Psoas muscle (tissue), 8 donors: ENCODE measurements around the gene INTS13. TPM values are rescaled to one million over a fixed set of nuclear protein-coding genes. Genes with fewer than 3 reads are reported as not detected.
A peak's percentile ranks its signal among the peaks of the same experiment; 100 is the strongest.

ENCODE experiments used
- ATAC-seq, 4 donors: fragments of 200-7000 bp; cut with Tn5 transposase; one replicate each; pipeline ENCODE4 v1.9.1; 2020; ENCODE audit warnings: moderate library complexity in 3 of 4, mild to moderate bottlenecking in 2 of 4
- DNase-seq, 2 donors: peaks; one replicate each; pipeline ENCODE4 v3.0.0-alpha.2; 2020
- H3K27ac ChIP-seq: fragments of 200-600 bp; one replicate; pipeline ENCODE4 v1.8.0; 2022
- H3K27me3 ChIP-seq, 3 donors: fragments of 200-600 bp in 1 of 3; one replicate each; pipeline versions ENCODE4 v1.6.1 to v1.8.0; 2013 to 2022; ENCODE audit warnings: low read length in 2 of 3, mild to moderate bottlenecking in 2 of 3, moderate library complexity in 1 of 3; ENCODE audit not compliant: insufficient read depth in 3 of 3
- H3K36me3 ChIP-seq, 2 donors: fragments of 200-600 bp in 1 of 2; one replicate each; pipeline versions ENCODE4 v1.6.1 to v1.8.0; 2013 to 2022; ENCODE audit warnings: low read depth in 1 of 2, mild to moderate bottlenecking in 1 of 2, moderate library complexity in 1 of 2; ENCODE audit not compliant: insufficient read depth in 1 of 2
- H3K4me1 ChIP-seq: fragments of 200-600 bp; one replicate; pipeline ENCODE4 v1.8.0; 2022
- H3K4me3 ChIP-seq: fragments of 200-600 bp; one replicate; pipeline ENCODE4 v1.8.0; 2022; ENCODE audit warnings: mild to moderate bottlenecking
- H3K9me3 ChIP-seq: fragments of 200-600 bp; one replicate; pipeline ENCODE4 v1.8.0; 2022
- CTCF ChIP-seq: fragments of 200-600 bp; IDR thresholded peaks from one replicate; pipeline ENCODE4 v1.8.0; 2022; ENCODE audit warnings: antibody characterized with exemption
- WGBS, 3 donors: extraction: QIAGEN DNeasy Blood & Tissue Kit; methylation state at CpG; one replicate each; pipeline versions ENCODE4 v1.1.6 to v1.1.7; 2013; 5-methylcytosine and 5-hydroxymethylcytosine counted together
- intact Hi-C, 2 donors: fragments of 100-400 bp; cut with DNase I; formaldehyde crosslinking; loops; one replicate each; pipeline versions ENCODE4 v1.11.0 to v1.14.2; 2022
- long read RNA-seq, 2 donors: library from polyadenylated mRNA; unstranded; transcript quantifications; one replicate each; pipeline ENCODE4 v2.0.0, GENCODE V29; 2021
- polyA plus RNA-seq, 3 donors: library from polyadenylated mRNA; stranded (reverse); fragments of 200-250 nt; gene quantifications; one replicate each; pipeline ENCODE4 v1.2.3, GENCODE V29; 2013
- total RNA-seq, 4 donors: library from RNA; stranded (reverse); fragmentation: NEBNext Ultra II Directional in 2 of 4; extraction: Animal tissue kit (Norgen Biotek cat#: 25700) in 2 of 4; gene quantifications; one replicate each; pipeline versions ENCODE4 v1.2.1 to v1.2.4, GENCODE V29; 2021 to 2023
- donor health status: healthy with polysubstance abuse.
- donor health status: DM: no; HTN: no; CAD: no; lungs with moderate emphysema.
- donor health status: Bipolar disorder and iron deficiency.
- donor health status: healthy.
- donor health status: DM: yes; HTN: yes; CAD: no.
- donor health status: DM: no; HTN: no; CAD: no.
- donor health status: DM: no; HTN: no; CAD: no.
- donor health status: DM: yes; HTN: yes; CAD: no.

The INTS13 gene
- total RNA-seq (10 to 100 TPM; 21.3 to 29.6 (median 23.7) TPM), polyA plus RNA-seq (10 to 100 TPM; 21.0 to 35.4 (median 24.6) TPM)
- long read RNA-seq, donor 1, transcript INTS13-201 (17 exons, 2,974 nt): major isoform, 5 of 13 reads
- long read RNA-seq, donor 1, partial matches to known transcripts: 4 of 13 reads
- long read RNA-seq, donor 1, other reads (novel, unspliced or antisense): 4 of 13 reads
- long read RNA-seq, donor 2, transcript INTS13-201 (17 exons, 2,974 nt): major isoform, 6 of 28 reads
- long read RNA-seq, donor 2, partial matches to known transcripts: 14 of 28 reads
- long read RNA-seq, donor 2, other reads (novel, unspliced or antisense): 8 of 28 reads

- no peaks in the 10 kb centered on the region for H3K9me3 ChIP-seq
- WGBS, 3 donors: 0% methylated on average over 61 to 69 of the region's 69 CpGs
- peak within 1 kb of the TSS; percentile 90 for H3K27ac ChIP-seq
- peak within 1 kb of the TSS; percentile 76 for H3K4me3 ChIP-seq
- H3K36me3 ChIP-seq: peaks cover 0 to 9% of the 10 kb centered on the region in 2 donors
- intact Hi-C loops: loop anchor here (2.0 kb wide), 1 partner anchor 77 kb away; the partner anchor contains the start of gene TM7SF3 (in 2 of the 2)
- H3K4me1 ChIP-seq: peaks cover 53% of the 10 kb centered on the region
- peak; percentile 95 to 97 (median 96) for ATAC-seq
- H3K27me3 ChIP-seq: no peaks in the 10 kb centered on the region
- peak; percentile 99 to 100 for DNase-seq
- no peak for TF ChIP-seq CTCF
These were observed at the start of gene INTS13, which contains the start of gene FGFR1OP2 for GRCh38 chr12:26937863-26938700. INTS13 (minus strand) TSS chr12:26937981; CDS start chr12:26936803, 1,178 bp downstream. FGFR1OP2 (plus strand) TSS chr12:26938470; CDS start chr12:26954159, 15,689 bp downstream.

- no peak overlapping the region for H3K4me3 ChIP-seq
- ATAC-seq (no peak), DNase-seq (no peak)
- H3K27ac ChIP-seq: no peak overlapping the region
- 97 to 100% (median 99%) methylated on average over 2 of the region's 2 CpGs for WGBS, 3 donors
- TF ChIP-seq CTCF: no peak
- no peaks in the 10 kb centered on the region for H3K9me3 ChIP-seq
- intact Hi-C loops: no loop called here
- peaks cover 0 to 45% of the 10 kb centered on the region in 2 donors for H3K36me3 ChIP-seq
- H3K4me1 ChIP-seq: no peaks in the 10 kb centered on the region
- H3K27me3 ChIP-seq: no peaks in the 10 kb centered on the region
These were observed 45.1 kb upstream of the INTS13 start for GRCh38 chr12:26982866-26983265.

GRCh38 chr12:26979733-26980132 is 42.0 kb upstream of the INTS13 start:
- no peak overlapping the region for H3K4me3 ChIP-seq
- H3K9me3 ChIP-seq: no peaks in the 10 kb centered on the region
- no peak for DNase-seq
- H3K27me3 ChIP-seq: no peaks in the 10 kb centered on the region
- intact Hi-C loops: no loop called here
- ATAC-seq: peak in 3 of 4 donors; percentile 72 to 80 (median 76)
- H3K4me1 ChIP-seq: no peaks in the 10 kb centered on the region
- peaks cover 0 to 65% of the 10 kb centered on the region in 2 donors for H3K36me3 ChIP-seq
- no peak for TF ChIP-seq CTCF
- H3K27ac ChIP-seq: no peak overlapping the region
- 72 to 80% (median 73%) methylated on average over 11 of the region's 11 CpGs for WGBS, 3 donors

GRCh38 chr12:26978801-26979200 is 41.0 kb upstream of the INTS13 start:
- no peak overlapping the region for H3K4me3 ChIP-seq
- 90 to 97% (median 91%) methylated on average over 1 of the region's 1 CpG for WGBS, 3 donors
- no peak for ATAC-seq
- no peaks in the 10 kb centered on the region for H3K4me1 ChIP-seq
- no peak overlapping the region for H3K27ac ChIP-seq
- no peak for DNase-seq
- TF ChIP-seq CTCF: no peak
- H3K27me3 ChIP-seq: no peaks in the 10 kb centered on the region
- H3K36me3 ChIP-seq: peaks cover 0 to 70% of the 10 kb centered on the region in 2 donors
- no peaks in the 10 kb centered on the region for H3K9me3 ChIP-seq
- intact Hi-C loops: no loop called here
